Epithelial cell of esophagus (primary cell): ENCODE results near the gene RPS28.
A peak's percentile ranks its signal among the peaks of the same experiment; 100 is the strongest.

Source experiments
- DNase-seq: peaks from one replicate; pipeline ENCODE4 v3.0.0; 2010; ENCODE audit warnings: low read depth
- H3K4me3 ChIP-seq: 2 replicates; pipeline ENCODE4 v1.5.1; 2011; ENCODE audit warnings: mild to moderate bottlenecking, low read length, control low read depth
- CTCF ChIP-seq: IDR thresholded peaks from 2 replicates; pipeline ENCODE4 v1.5.1; 2011; ENCODE audit warnings: low read depth, mild to moderate bottlenecking, low read length, control low read depth, inconsistent platforms; ENCODE audit not compliant: insufficient read depth; ENCODE audit errors: missing control alignments

RPS28 gene

GRCh38 chr19:8322638-8322997, 1.3 kb downstream of the RPS28 start:
- no peak for DNase-seq
- peak overlapping the region; percentile 100 for H3K4me3 ChIP-seq
- TF ChIP-seq CTCF: no peak

GRCh38 chr19:8323781-8324185, 2.5 kb downstream of the RPS28 start:
- no peak for TF ChIP-seq CTCF
- no peak for DNase-seq
- H3K4me3 ChIP-seq: no peak overlapping the region

- no peak overlapping the region for H3K4me3 ChIP-seq
- TF ChIP-seq CTCF: no peak
- no peak for DNase-seq
These were observed 3.1 kb downstream of the RPS28 start for GRCh38 chr19:8324186-8325050.

GRCh38 chr19:8325454-8325853, 4.2 kb downstream of the RPS28 start:
- DNase-seq: no peak
- no peak overlapping the region for H3K4me3 ChIP-seq
- TF ChIP-seq CTCF: no peak

GRCh38 chr19:8329996-8330395, 8.7 kb downstream of the RPS28 start:
- H3K4me3 ChIP-seq: no peak overlapping the region
- DNase-seq: peak; percentile 65
- TF ChIP-seq CTCF: no peak

- TF ChIP-seq CTCF: no peak
- H3K4me3 ChIP-seq: no peak overlapping the region
- DNase-seq: no peak
These were observed 10.1 kb downstream of the RPS28 start for GRCh38 chr19:8331263-8331845.
